HuH-7.5 (cell line): ENCODE results near the gene PDZK1.
"Not testable (repeated sequence)": the region's sequence is repeated elsewhere in the genome, so short reads cannot be mapped to it uniquely, and the experiment has no call there.

Experiments
- DNase-seq: peaks from one replicate; pipeline ENCODE4 v3.0.0; 2011; ENCODE audit warnings: low spot score

The PDZK1 gene

DNA sequence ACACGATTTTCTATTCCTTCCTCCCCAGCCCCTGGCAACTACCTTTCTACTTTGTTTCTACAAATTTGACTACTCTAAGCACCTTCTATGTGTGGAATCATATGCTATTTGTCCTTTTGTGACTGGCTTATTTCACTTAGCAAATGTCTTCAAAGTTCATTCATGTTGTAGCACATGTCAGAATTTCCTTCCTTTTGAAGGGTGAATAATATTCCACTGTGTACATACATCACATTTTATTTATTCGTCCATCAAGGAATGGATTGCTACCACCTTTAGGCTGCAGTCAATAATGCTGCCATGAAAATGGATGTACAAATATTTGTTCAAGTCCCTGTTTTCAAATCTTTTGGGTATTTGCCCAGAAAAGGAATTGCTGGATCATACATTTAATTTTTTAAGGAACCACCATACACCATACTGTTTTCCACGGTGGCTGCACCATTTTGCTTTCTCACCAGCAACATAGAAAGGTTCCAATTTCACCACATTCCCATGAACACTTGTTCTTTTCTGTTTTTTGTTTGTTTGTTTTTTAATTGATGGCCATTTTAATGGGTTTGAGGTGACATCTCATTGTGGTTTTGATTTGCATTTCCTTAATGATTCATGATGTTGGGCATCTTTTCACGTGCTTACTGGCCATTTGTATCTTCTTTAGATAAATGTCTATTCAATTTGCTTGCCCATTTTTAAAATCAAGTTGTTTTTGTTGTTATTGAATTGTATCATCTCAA lies 3.3 kb upstream of the PDZK1 start:
- no peak for DNase-seq

DNA sequence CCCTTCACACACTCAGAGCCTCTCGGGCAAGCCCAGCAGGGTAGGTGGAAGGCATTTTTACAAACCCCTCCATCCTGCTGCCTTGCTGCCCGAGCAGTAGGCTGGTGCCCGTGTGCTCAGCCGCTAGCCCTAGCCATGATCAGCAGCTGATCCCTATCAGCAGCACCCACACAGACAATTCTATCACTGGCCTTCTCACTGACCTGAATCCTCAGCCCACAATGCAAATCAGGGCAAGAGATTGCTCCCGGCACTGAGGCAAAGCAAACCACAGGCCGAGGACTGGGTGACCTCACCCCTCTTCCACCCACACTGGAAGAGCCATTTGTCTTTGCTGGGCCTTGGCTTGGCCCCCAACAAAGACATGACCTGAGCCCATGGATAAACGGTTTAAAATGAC lies 895 bp upstream of the PDZK1 start:
- DNase-seq = no peak

DNA sequence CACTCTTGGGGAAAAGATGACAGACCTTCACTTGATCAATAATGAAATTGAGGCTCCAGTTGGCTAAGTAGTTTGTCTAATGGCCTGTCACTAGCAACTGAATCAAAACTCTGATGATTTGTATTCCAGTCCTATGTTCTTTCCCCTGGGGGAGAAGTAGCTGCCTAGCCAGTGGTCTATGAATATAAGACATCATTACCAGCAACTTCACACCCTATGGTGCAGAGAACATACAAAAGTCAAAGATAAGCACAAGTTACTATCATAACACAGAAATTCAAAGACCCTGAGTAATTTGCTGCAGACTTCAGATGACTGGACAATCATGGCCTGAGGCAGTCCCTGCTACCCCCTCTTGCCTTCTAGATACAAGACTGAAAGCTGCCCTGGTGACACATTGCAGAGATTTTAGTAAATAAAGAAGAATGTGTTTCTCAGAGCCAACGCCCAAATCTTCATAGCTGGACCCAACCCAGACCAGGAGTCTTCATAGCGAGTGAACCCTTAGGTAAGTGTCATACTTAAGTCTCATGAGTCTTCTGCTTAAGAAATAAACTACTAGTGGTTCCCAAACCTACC lies 993 bp downstream of the PDZK1 start:
- no peak for DNase-seq

DNA sequence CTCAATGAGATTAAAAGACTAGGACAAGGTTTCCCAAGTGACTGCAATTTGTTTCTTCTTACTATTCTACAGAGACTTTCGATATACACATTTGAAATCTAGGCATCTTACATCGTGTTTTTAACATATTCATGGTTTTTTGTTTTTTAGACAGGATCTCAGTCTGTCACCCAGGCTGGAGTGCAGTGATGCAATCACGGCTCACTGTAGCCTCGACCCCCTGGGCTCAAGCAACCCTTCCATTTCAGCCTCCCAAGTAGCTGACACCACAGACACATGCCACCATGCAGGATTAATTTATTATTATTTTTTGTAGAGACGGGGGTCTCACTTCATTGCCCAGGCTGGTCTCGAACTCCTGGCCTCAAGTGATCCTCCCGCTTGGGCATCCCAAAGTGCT lies 1.5 kb downstream of the PDZK1 start:
- DNase-seq = no peak

- DNase-seq = no peak
Observed at GRCh38 chr1:145702826-145703225, 4.3 kb downstream of the PDZK1 start.

DNA sequence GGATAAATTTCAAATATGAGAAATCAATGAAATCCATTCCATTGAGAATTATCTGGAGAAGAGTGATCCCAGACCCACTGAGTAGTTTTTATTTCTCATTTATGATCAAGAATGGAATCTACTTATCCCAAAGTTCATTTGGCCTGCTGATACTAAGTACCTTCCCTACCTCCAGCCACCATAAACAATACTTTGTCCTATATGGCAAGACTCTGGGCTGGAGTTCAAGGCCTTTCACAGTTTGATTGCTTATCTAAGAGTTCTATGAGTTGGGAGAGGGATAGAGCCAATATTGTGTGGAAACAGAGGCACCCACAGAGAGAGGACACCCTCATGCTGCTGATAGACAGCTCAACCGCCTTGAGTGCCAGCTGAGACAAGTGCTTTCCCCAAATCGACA lies 5.1 kb downstream of the PDZK1 start:
- DNase-seq = no peak

GRCh38 chr1:145701306-145701862 lies 5.8 kb downstream of the PDZK1 start:
- DNase-seq = no peak

GRCh38 chr1:145696630-145696960 lies 10.6 kb downstream of the PDZK1 start:
- no peak for DNase-seq

DNA sequence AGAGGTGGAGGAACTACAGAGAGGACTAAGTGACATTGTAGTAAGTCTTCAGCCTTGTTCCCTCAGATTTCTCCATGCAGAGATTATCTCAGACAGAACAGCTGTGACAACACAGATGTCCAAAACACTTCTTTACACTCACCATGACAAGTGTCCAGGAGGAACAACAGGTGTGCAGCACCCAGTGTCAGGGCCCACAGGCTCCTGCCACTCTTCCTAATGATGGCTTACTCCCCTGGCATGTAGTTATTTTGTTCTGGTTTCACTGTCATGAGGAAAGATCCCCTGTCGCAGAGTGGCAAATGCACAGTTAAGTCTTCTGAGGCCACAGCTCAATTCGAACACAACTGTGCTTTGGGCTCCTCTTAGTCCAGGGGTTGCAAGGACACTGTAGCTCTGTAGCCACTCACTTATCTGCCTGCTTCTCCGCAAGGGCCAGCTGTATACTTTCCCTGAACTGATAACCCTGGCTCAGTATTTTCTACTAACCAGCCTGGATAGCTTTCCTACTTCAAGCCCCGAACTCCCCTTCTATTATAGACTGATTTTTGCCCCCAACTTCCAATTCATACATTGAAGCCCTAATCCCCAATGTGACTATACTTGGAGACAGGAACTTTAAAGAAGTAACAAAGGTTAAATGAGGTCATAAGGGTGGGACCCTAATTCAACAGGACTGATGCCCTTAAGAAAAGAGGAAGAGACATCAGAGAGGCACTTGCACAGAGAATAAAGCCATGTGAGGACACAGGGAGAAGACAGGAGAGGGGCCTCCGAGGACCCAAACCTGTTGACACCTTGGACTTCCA lies 11.1 kb downstream of the PDZK1 start:
- no peak for DNase-seq

DNA sequence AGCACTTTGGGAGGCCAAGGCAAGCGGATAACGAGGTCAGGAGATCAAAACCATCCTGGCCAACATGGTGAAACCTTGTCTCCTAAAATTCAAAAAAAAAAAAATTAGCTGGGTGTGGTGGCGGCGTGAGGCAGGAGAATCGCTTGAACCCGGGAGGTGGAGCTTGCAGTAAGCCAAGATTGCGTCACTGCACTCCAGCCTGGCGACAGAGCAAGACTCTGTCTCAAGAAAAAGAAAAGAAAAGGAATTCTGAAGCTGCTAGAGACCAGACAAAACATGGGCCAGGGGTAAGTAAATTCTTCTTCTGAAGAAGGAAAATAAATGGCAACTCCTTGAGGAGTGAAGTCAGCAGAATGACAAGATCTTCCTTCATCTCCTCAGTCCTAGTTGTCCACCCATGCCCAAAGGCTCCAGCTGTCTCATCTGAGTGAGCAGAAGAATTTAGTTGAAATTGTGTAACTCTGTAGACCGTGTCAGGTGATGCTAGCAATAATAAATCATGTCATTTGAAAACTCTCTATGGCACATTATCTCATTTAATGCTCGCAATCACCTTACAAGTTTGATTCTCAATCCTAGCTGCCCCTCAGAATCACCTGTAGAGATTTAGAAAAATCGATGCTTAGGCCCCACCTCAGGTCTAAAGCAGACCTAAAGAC lies 14.3 kb downstream of the PDZK1 start:
- DNase-seq = no peak

DNA sequence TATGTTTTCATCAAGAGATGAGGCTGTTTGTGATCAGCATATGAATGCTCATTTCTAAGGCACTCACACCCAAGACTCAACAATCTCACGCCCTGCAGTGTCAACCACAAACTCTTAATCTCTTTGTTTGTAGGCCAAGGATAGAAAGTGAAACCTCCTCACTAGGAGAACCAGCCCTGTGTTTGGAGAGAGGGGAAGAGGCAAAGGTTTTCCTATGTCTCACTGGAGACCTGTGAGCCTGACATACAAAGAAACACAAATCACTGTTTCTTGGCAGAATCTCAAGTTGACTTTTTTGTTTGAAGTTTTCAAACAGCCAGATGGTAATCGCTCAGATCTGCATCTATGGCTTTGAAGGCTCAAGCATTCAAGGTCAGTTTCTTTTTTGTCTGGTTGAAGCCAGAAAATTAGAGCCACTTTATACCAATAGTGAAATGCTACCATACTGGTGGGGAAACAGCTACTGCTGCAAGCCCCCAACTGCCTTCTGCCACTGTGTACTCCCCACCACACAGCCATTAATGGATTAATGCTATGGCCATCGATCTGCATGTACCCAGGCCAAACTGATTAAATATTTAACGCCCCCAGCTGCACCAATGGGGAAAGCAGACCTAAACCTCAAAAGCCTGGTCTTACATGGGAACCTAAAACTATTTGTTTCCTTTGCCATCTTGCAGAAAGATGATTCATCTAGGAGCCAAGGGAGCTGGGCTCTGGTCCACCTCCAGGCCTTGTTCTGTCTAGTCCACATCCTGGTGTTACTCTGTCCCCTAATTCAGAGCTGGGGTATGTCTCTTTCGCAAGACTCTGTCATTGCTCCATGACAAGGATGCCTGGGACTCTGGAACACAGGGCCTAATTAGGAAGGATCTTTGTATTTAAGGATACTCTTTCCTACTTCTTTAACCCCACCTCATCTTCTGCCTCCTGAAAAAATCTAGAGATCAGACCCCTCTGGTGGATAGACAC lies 16.3 kb downstream of the PDZK1 start:
- DNase-seq = no peak

DNA sequence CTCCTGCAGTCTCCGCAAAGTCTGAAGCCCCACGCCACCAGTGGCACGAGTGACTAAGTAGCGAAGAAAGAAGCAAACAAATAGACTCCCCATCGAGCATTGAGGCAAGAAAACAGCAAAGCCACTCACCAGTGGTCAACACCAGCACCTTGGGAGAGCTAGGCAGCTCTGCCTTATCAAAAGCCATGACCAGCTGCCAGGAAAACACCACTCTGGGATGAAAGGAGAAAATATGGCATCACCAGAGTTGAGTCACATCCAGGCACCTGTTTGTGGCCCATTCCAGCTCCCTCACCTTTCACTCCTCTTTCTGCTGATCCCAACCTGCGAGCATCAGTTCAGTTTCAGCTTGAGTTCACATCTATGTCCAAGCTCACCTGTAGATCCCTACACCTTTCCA lies 17.2 kb downstream of the PDZK1 start:
- DNase-seq = no peak

GRCh38 chr1:145688924-145689323 lies 18.2 kb downstream of the PDZK1 start:
- no peak for DNase-seq

DNA sequence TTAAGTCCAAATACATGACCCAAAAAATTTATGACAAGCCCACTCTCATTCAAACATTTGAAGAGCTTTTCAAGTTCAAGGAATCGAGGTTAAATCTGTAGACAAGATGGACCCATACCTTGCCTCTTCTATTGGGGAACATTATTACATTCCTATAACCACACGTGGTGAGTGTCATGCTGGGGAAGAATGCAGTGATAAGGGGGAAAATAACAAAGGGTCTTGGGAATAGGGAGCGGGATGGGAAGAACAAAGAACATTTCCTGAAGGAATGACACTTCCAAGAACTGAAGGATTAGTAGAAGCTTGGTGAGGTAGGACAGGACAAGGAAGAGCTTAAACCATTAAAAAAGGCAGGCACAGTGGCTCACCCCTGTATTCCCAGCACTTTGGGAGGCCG lies 18.8 kb downstream of the PDZK1 start:
- DNase-seq = no peak

DNA sequence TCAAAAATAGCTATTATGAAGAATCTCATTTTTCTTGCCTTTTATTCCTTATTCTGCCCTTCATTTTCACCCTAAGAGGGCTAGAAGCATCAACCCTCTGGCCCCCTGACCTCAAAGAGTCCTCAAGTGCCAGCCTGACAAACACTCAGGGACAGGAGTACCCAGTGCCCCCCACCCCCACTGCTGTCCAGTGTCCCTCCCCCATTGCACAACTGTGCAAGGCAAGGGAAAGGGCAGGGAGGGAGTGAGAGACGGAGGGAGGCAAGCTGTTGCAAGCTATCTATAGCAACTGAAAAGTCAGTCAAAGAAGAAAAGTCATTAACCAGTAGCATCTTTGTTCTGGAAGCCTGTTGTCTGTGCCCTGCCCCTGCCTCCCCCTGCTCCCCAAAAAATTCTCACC lies 21.1 kb downstream of the PDZK1 start:
- not testable (repeated sequence) for DNase-seq

- DNase-seq = not testable (repeated sequence)
Observed at GRCh38 chr1:145684858-145685257, 22.3 kb downstream of the PDZK1 start.

DNA sequence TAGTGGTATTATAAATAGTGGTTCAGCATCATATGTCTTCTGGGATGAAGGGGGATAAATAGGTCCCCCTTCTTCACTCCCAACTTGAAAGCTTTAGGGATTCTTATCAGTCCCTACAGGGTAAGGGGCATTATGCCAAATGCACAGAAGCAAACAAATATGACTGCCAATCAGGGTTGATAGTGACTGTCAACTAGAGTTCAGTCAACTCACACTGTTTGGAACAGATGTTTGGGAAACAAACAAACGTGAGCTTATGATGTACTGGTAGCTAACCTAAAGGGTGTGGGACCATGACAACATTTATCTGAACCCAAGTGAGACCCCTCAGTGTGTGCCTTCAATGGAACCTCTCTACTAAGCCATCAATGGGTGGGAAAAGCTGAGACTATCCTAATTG lies 34.0 kb downstream of the PDZK1 start:
- DNase-seq = not testable (repeated sequence)

DNA sequence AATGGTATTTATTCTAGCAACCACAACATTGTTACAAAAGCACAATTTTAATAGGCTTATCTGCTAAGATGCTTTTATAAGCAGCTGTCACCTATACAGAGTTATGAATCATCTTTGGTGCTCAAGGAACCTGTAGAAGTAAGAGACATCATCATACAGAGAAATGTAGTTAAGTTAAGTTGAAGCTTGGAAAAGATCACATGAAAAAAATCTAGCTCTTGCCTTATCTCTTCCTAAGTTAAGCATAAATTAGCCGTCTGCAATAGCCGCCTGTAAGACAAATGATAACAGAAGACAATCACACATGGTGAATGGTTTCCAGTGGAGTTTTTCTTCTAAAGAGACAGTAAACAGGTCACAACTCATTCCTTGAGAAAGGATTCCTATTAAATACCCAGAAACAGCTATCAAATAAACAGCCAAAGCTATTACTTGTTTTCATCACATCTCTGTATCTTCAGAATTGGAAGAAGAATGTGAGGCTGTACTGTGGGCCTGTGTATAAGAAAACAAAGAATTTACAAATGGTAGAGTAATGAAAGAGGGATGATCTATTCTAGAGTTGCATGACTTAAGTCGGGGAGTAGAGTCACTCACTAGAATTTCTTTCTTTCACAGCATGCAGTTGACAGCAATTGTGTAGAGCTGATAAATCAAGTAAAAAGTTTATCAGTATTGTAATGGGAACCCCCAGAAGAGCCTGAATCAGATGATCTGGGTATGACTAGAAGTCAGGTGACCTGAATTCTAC lies 36.0 kb downstream of the PDZK1 start:
- not testable (repeated sequence) for DNase-seq

DNA sequence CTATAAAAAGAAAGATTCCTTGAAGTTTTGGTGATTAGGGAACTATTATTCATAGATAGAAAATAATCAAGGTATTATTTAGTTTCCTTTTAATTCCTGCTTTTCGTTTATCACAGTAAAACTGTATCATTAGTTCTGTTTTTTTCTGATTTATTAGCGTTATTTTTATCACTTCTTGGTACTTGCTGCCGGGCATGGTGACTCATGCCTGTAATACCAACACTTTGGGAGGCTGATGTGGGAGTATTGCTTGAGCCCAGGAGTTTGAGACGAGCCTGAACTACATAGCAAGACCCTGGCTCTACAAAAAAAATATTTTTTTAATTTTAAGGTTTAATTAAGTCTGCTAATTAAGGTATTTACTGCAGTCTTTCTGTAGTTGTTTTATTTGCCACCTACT lies 42.2 kb downstream of the PDZK1 start:
- DNase-seq = not testable (repeated sequence)

GRCh38 chr1:145662502-145662901 lies 44.7 kb downstream of the PDZK1 start:
- not testable (repeated sequence) for DNase-seq
